Lung (tissue), 12 donors: ENCODE measurements around the gene WWTR1. TPM values are rescaled to one million over a fixed set of nuclear protein-coding genes. Genes with fewer than 3 reads are reported as not detected.

Experiments
- ATAC-seq: fragments of 200-7000 bp; cut with Tn5 transposase; one replicate; pipeline ENCODE4 v1.9.1; 2020; ENCODE audit warnings: moderate number of reproducible peaks; ENCODE audit not compliant: insufficient read depth, low FRiP score
- DNase-seq, 3 donors: peaks; one replicate each; pipeline ENCODE4 v3.0.0-alpha.2; 2013 to 2017
- H3K27ac ChIP-seq, 2 donors: one replicate each; pipeline ENCODE4 v1.5.1; 2013; ENCODE audit warnings: mild to moderate bottlenecking in 2 of 2, moderate library complexity in 2 of 2, control low read depth in 1 of 2, inconsistent platforms in 1 of 2, low read depth in 1 of 2, low read length in 1 of 2
- H3K27me3 ChIP-seq, 3 donors: one replicate each; pipeline ENCODE4 v1.5.1; 2013; ENCODE audit warnings: low read length in 2 of 3; ENCODE audit not compliant: control insufficient read depth in 3 of 3, insufficient read depth in 3 of 3
- H3K36me3 ChIP-seq, 4 donors: one replicate each; pipeline ENCODE4 v1.5.1; 2013; ENCODE audit warnings: low read length in 4 of 4, mild to moderate bottlenecking in 1 of 4, moderate library complexity in 1 of 4; ENCODE audit not compliant: control insufficient read depth in 4 of 4, insufficient read depth in 4 of 4
- H3K4me1 ChIP-seq, 5 donors: one replicate each; pipeline ENCODE4 v1.5.1; 2013; ENCODE audit warnings: low read length in 5 of 5, mild to moderate bottlenecking in 2 of 5, moderate library complexity in 1 of 5; ENCODE audit not compliant: control insufficient read depth in 5 of 5, insufficient read depth in 5 of 5
- H3K4me3 ChIP-seq: one replicate; pipeline ENCODE4 v1.5.1; 2013; ENCODE audit warnings: mild to moderate bottlenecking, control low read depth, moderate library complexity
- H3K9ac ChIP-seq, 2 donors: one replicate each; pipeline ENCODE4 v1.5.1; 2013; ENCODE audit warnings: low read length in 2 of 2, control low read depth in 1 of 2; ENCODE audit not compliant: insufficient read depth in 1 of 2
- H3K9me3 ChIP-seq, 4 donors: one replicate each; pipeline ENCODE4 v1.5.1; 2013; ENCODE audit warnings: low read length in 3 of 4, mild to moderate bottlenecking in 1 of 4, moderate library complexity in 1 of 4; ENCODE audit not compliant: control insufficient read depth in 4 of 4, insufficient read depth in 3 of 4
- WGBS, 2 donors: extraction: QIAGEN DNeasy Blood & Tissue Kit; methylation state at CpG; one replicate each; pipeline ENCODE4 v1.1.7; 2013; 5-methylcytosine and 5-hydroxymethylcytosine counted together
- polyA plus RNA-seq, 2 donors: library from polyadenylated mRNA; stranded (reverse); fragments of 200-250 nt; gene quantifications; one replicate each; pipeline ENCODE4 v1.2.1, GENCODE V29; 2013
- total RNA-seq, 2 donors: library from RNA; depleted of rRNA in 1 of 2; stranded (reverse); fragments of >200 nt in 1 of 2; gene quantifications; one replicate each; pipeline ENCODE4 v1.2.1, GENCODE V29; 2014 to 2021
- TF ChIP-seq, protein P1 (sequence below): IDR thresholded peaks from 2 replicates; pipeline ENCODE4 v1.5.1; 2012; ENCODE audit warnings: mild to moderate bottlenecking; ENCODE audit errors: control extremely low read depth, extremely low read depth
- donor health status: control.
- donor health status: control.
- donor health status: Bipolar disorder and iron deficiency.
- donor health status: healthy.
- donor health status: DM: yes; HTN: yes; CAD: no.

Gene WWTR1
- total and polyA plus RNA-seq, 4 donors, result 29.3 to 186 (median 63.4) TPM

DNA sequence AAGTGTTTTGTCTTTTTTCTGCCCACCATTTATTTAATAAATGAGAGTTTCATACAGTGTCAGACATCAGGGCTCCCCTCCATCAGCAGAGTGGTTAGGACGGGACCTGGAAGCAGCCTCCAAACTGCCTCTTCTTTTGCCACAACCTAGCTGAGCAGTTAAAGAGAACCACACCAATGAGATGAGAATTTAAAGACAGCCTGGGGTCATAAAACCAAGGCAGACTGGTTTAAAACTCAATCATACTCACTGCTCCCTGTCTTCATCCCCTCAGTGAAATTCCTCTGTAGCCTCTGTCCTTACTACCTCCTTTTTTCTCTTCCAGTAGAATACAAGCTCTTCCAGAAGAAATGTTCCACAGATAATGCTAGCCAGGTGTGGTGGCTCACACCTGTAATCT lies 78.7 kb downstream of the WWTR1 start:
- DNase-seq (no peak), ATAC-seq (no peak)
- H3K36me3 ChIP-seq, result no peaks in the 10 kb centered on the region
- H3K4me3 ChIP-seq, result no peak overlapping the region
- no peaks in the 10 kb centered on the region for H3K27me3 ChIP-seq
- H3K27ac ChIP-seq, result no peak overlapping the region
- H3K4me1 ChIP-seq, result peaks cover 10 to 42% (median 25%) of the 10 kb centered on the region in 5 donors
- TF ChIP-seq, protein P1, sequence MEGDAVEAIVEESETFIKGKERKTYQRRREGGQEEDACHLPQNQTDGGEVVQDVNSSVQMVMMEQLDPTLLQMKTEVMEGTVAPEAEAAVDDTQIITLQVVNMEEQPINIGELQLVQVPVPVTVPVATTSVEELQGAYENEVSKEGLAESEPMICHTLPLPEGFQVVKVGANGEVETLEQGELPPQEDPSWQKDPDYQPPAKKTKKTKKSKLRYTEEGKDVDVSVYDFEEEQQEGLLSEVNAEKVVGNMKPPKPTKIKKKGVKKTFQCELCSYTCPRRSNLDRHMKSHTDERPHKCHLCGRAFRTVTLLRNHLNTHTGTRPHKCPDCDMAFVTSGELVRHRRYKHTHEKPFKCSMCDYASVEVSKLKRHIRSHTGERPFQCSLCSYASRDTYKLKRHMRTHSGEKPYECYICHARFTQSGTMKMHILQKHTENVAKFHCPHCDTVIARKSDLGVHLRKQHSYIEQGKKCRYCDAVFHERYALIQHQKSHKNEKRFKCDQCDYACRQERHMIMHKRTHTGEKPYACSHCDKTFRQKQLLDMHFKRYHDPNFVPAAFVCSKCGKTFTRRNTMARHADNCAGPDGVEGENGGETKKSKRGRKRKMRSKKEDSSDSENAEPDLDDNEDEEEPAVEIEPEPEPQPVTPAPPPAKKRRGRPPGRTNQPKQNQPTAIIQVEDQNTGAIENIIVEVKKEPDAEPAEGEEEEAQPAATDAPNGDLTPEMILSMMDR, result no peak
- 77 to 88% methylated on average over 1 of the region's 1 CpG for WGBS, 2 donors
- no peaks in the 10 kb centered on the region for H3K9me3 ChIP-seq
- no peak overlapping the region for H3K9ac ChIP-seq

DNA sequence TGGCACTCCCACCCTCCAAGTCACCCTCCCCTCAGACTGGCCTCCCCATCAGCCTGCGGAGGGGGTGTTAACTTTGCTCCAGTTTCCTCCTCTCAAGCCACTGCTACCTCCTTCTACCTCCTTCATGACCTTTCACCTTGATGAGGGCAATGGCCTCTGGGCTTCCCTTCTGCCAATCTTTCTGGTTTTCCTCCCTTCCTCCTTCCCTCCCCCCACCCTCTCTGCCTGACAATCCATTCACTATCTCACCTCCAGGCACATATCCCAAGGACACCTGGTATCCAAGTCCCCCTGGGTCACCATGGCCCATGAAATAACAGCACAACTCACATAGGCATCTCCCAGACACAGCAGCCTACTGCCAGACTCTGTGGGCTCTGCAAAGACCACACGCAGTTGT lies 80.0 kb downstream of the WWTR1 start:
- H3K4me3 ChIP-seq, result no peak overlapping the region
- H3K9ac ChIP-seq, result no peak overlapping the region
- H3K27ac ChIP-seq, result peak overlapping the region in 1 of 2 donors; percentile 55
- H3K27me3 ChIP-seq, result no peaks in the 10 kb centered on the region
- H3K9me3 ChIP-seq, result no peaks in the 10 kb centered on the region
- TF ChIP-seq, protein P1, result no peak
- DNase-seq (no peak), ATAC-seq (no peak)
- H3K4me1 ChIP-seq, result peaks cover 10 to 36% (median 27%) of the 10 kb centered on the region in 5 donors
- no peaks in the 10 kb centered on the region for H3K36me3 ChIP-seq
- 88 to 92% methylated on average over 2 of the region's 2 CpGs for WGBS, 2 donors

DNA sequence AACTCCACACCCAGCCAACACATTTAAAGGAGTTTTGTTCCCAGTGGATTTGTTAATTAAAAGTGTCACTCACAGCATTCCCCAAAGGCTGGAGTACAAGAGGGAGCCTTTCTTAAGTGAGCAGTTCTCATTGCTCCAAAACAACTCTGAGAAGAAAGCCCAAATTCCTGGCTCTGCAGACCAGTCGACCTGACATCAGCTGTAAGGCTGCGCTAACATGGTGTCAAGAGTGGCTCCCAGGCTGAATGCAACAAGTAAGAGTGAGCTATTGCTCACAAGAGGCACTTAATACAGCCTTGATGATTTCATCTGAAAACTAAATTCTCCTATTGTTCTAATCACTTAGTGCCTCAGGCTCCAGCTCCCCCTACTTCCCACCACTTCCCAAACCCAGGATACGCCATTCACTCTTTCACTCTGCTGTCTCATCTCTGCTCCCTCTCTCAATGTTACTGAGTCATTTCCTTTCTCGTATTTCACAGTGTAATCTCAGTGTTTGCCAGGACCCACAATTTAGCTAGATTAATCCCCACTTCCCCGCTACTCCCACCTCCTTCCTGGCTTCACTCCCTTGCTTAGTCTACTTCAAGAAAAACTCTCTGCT lies 81.8 kb downstream of the WWTR1 start:
- Histone ChIP-seq H3K9me3 (no peaks in the 10 kb centered on the region), H3K9ac (peak overlapping the region in 1 of 2 donors; percentile 14), H3K36me3 (peaks cover 0 to 3% (median 2%) of the 10 kb centered on the region in 4 donors), H3K27ac (peak overlapping the region; percentile 86 to 91), H3K27me3 (no peaks in the 10 kb centered on the region), H3K4me1 (peaks cover 8 to 46% (median 21%) of the 10 kb centered on the region in 5 donors), H3K4me3 (no peak overlapping the region)
- WGBS, 2 donors, result 21 to 22% methylated on average over 5 of the region's 5 CpGs
- ATAC-seq (peak; percentile 71), DNase-seq (peak; percentile 32 to 87 (median 79))
- TF ChIP-seq, protein P1, result no peak
